GM19351 (cell line): Measurements from ENCODE around the gene RMRP.
"Not testable (repeated sequence)": the region's sequence is repeated elsewhere in the genome, so short reads cannot be mapped to it uniquely, and the experiment has no call there.

ENCODE experiments used
- ATAC-seq: cut with Tn5 transposase; IDR thresholded peaks from one replicate; pipeline ENCODE4 v1.9.1; 2021; ENCODE audit warnings: mild to moderate bottlenecking, moderate library complexity; ENCODE audit not compliant: unreplicated experiment

The RMRP gene

DNA sequence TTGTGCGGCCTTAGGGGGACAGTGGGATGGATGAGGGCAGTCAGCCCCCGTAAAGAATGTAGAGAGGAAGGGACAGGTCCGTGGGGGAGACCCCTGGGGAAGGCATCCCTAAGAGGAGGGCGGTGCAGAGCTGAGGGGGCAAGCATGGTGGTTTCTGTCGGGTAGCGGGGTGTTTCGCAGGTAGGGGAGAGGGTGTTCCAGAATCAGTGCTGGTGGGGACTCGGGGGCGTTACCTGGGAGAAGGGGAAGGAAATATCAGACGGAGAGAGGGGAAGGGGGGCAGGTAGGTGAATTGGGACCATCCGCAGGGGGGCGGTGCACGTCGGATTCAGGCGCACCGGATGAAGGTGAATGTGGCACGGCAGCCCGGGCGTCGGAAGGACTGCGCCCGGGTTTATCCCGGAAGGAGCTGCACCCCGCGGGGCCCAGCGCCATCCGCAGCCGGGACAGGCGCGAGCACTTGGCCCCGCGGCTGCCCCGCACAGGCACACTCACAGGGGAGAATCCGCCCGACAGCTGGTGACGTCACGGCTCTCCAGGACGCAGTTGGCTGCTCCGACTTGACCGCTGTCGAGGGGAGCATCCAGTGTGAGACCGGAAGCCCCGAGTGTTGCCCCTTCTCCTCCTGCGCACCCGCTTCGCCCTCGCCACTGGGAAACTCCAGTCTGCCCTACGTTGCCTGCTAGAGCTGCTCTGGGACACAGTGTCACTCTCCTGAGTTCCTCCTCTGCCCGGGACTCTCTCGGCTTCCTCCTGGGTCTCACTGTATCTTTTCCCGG is 40.9 kb downstream of the RMRP start:
- peak; percentile 42 for ATAC-seq

DNA sequence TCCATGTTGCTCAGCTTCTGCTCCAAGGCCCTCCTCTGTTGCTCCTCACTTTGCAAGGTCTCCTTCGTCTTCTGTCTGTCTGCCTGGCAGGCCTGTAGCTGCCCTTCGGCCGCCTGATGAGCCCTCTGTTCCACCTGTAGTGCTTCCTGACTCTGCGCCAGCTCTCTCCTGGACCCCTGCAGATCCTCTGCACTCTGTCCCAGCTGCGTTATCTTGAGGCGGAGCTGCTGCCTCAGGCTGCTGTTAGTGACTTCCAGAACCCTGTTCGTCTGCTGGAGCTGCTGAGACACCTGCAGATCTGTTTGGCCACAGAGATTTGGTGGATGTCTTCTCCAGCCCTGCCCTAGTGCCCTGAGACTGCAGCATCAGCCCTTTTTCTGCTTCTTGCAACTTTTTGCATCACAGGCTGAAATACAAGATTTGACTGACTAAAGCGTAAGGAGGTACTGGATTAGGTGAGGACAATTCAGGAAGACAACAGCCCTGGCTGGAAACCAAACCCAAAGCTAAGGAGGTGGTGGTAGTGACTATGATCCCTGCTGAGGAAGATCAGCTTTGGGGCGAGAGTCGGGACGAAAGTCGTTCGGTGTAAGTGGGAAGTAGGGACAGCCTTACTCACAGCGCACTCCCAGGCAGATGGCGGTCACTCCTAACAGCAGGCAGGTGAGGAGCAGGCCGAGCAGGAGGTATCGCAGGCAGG is 41.7 kb downstream of the RMRP start:
- no peak for ATAC-seq

DNA sequence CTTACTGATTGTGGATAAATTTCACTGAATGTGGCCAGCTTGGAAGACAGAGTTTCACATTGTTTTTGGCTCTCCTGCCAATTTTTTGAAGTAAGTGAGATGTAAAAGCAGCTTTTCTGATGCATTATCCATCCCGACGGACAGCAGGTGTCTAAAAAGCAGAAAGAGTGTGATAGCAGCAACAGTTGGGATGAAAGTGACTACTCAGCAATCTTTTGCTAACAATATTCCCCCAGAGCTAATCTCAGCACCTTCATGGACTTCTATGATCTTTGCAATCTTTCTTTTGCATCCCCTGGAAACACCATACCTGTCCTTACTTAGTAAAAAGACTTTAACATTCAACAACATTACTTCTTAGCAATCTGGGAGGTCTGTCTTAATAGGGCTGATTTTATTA is 45.0 kb downstream of the RMRP start:
- ATAC-seq: no peak

DNA sequence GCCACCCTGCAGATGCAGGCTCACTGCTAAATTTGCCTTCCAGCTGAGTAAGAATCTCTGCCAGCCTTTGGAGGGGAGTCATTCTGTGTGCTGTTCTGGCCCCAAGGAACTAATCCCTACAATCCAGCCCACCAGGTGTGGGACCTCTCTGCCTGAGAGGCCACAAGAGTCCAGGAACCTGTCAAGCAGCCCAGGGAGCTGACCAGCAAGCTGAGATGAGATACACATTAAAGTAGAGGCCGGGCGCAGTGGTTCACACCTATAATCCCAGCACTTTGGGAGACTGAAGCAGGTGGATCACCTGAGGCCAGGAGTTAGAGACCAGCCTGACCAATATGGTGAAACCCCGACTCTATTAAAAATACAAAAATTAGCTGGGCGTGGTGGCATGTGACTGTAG is 45.8 kb downstream of the RMRP start:
- not testable (repeated sequence) for ATAC-seq

DNA sequence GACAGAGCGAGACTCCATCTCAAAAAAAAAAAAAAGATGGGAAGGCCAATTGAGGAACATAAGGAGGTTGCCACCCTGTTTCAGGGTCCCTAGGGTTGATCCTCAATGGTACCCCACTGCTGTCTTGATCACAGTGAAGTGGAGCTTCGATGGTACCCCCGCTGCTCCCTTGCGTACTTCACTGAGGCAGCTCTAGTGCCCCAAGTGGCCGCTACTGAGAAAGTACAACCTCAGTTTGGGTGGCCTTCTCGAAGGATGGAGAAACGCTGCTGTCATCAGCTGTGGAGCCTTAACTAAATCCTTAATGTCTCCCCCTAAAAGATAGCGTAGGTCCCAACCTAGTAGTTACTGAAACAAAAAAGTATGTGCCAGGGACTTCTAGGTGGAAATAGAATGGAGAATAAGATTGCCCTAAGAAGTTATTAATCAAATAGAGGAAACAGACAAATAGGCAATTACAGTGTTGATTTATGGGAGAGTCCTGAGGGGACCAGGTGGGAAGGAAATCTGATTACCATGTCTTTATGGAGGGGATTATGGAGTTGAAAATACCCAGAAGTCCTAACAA is 46.5 kb downstream of the RMRP start:
- no peak for ATAC-seq

DNA sequence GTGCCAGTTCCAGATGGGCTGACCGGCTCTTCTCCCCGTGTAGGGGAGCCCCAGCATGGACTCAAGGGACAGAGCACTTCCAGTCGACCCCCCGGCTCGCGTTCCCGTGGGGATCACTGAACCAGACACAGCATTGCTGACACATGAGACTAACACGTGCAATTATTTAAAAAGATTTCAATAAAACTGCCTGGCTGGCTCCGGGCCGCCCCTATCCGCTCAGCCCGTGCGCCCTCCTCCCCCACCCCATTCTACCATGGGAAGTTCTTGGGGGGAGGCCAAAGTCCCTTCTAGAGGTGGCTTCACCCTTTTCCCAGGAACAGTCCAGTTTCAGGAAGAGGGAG is 48.0 kb downstream of the RMRP start:
- ATAC-seq: no peak

DNA sequence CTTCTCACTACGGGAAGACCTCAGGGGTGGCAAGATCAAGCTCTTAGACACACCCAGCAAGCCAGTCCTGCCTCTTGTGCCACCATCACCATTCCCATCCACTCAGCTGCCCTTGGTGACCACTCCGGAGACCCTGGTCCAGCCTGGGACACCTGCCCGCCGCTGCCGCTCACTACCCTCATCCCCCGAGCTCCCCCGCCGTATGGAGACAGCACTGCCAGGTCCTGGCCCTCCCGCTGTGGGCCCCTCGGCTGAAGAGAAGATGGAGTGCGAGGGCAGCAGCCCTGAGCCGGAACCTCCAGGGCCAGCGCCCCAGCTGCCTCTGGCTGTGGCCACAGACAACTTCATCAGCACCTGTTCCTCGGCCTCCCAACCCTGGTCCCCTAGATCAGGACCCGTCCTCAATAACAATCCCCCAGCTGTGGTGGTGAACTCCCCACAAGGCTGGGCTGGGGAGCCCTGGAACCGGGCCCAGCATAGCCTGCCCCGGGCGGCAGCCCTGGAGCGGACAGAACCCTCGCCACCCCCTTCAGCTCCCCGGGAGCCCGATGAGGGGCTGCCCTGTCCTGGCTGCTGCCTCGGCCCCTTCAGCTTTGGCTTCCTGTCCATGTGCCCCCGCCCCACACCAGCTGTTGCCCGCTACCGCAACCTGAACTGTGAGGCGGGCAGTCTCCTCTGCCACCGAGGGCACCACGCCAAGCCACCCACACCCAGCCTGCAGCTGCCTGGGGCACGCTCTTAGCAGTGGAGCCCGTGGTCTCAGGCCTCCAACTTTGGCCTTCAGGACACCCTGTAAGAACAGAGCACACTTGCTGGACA is 48.6 kb downstream of the RMRP start:
- no peak for ATAC-seq

DNA sequence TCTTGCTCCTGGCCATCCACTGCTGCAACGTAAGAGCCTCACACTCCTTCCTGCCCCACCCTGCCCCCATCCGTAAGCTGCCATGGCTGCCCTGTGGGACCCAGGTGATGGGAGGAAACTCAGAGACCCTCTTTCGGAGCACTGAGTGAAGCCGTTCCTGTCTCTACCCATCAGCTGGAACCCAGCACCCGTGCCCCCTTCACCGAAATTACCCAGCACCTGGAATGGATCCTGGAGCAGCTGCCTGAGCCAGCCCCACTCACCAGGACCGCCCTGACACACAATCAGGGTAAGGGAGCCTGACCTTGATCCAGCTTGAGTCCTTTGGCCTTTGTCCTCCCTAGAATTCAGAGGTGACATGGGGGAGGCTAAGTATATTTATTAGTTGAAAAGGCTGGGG is 49.6 kb downstream of the RMRP start:
- no peak for ATAC-seq
